Sigmoid colon (tissue), 4 donors: Measurements from ENCODE around the gene AUTS2.

Source experiments
- CTCF ChIP-seq, 4 experiments: fragments of 450-650 bp in 3 of 4; fragments of 200-600 bp in 1 of 4; IDR thresholded peaks; one replicate each; pipeline ENCODE4 v1.5.1; 2016 to 2019; ENCODE audit warnings: antibody characterized with exemption in 4 of 4, mild to moderate bottlenecking in 3 of 4, moderate library complexity in 2 of 4
- EP300 ChIP-seq, 4 donors: sonication (generic); formaldehyde crosslinking; IDR thresholded peaks; one replicate each; pipeline ENCODE4 v1.6.1; 2017; ENCODE audit warnings: antibody characterized with exemption in 4 of 4
- POLR2A ChIP-seq, 2 donors: fragments of 450-650 bp; IDR thresholded peaks; one replicate each; pipeline ENCODE4 v1.6.1; 2016; ENCODE audit warnings: antibody characterized with exemption in 2 of 2, mild to moderate bottlenecking in 2 of 2, moderate library complexity in 2 of 2
- POLR2AphosphoS5 ChIP-seq, 4 donors: sonication (generic); formaldehyde crosslinking; IDR thresholded peaks; one replicate each; pipeline ENCODE4 v1.6.1; 2017; ENCODE audit warnings: antibody characterized with exemption in 4 of 4

DNA sequence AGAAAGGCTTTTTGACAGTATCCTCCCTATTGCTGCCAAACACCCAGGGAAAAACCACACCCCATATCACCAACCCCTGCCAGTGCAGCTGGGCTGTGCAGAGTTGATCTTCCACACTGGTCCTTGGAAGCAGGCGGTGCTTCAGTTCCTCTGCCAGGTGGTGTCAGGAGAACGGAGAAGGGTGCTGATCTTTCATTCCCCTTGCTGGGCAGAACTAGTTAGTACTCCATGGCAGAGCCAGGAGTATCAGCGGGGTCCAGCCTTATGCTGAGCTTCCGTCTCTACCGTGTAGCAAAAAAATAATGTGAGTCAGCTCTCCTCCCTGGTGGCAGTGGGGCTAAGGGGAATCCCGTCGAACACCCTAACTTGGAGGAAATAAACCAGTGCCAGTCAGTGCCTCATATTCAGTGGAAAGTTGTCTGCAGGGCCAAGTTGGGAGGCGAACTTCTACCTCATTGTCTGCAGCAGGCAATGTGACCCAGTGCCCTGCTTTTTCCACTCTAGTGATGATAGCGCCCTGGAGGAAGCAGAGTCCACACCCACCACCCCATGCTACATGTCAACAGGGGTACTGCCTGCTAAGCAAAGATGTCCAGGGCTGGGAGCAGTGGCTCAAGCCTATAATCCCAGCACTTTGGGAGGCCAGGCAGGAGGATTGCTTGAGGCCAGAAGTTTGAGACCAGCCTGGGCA is 175.4 kb downstream of the AUTS2 start:
- TF ChIP-seq CTCF (IDR thresholded peaks at IDR 0.05) (no peak), POLR2A (IDR thresholded peaks at IDR 0.05) (no peak), EP300 (IDR thresholded peaks at IDR 0.05) (no peak), POLR2AphosphoS5 (IDR thresholded peaks at IDR 0.05) (peak in 1 of 4 donors; percentile 42)
